Caco-2 (cell line): ENCODE results near the gene PTPRN2. TPM values are rescaled to one million over a fixed set of nuclear protein-coding genes. Genes with fewer than 3 reads are reported as not detected.

Experiments
- BruUV-seq: library from RNA; stranded (reverse); fragments of 400-500 nt; replicated peaks from 2 replicates; lab custom pipeline; 2021; lab: Mats Ljungman, UMichigan
- CTCF ChIA-PET: fragments of 300-600 bp; sonication (Branson Sonifier 250); formaldehyde crosslinking; loops from one replicate; lab custom pipeline; 2022; ENCODE audit warnings: antibody characterized with exemption; lab: Charles Lee
- POLR2A ChIA-PET: fragments of 300-600 bp; sonication (Branson Sonifier 250); formaldehyde crosslinking; loops from one replicate; lab custom pipeline; 2022; ENCODE audit warnings: antibody characterized with exemption; lab: Charles Lee
- DNase-seq, 2 experiments: peaks; one replicate each; pipeline versions ENCODE4 v3.0.0 to v3.0.0-alpha.2; 2020 to 2022
- H3K27me3 ChIP-seq: replicated peaks from 2 replicates; pipeline ENCODE4 v1.6.0; 2011; ENCODE audit warnings: low read length; ENCODE audit not compliant: control insufficient read depth, insufficient read depth
- H3K36me3 ChIP-seq: 2 replicates; pipeline ENCODE4 v1.5.1; 2011; ENCODE audit warnings: low read length; ENCODE audit not compliant: control insufficient read depth, insufficient read depth
- H3K4me1 ChIP-seq: fragments of 250-450 bp; sonication (Bioruptor Pico); 2 replicates; pipeline ENCODE4 v1.5.1; 2020; ENCODE audit warnings: mild to moderate bottlenecking
- H3K4me3 ChIP-seq: 2 replicates; pipeline ENCODE4 v1.5.1; 2011; ENCODE audit warnings: low read depth, mild to moderate bottlenecking, control low read depth, low read length
- H3K9me3 ChIP-seq: fragments of 250-450 bp; sonication (Bioruptor Pico); 2 replicates; pipeline ENCODE4 v1.5.1; 2020; ENCODE audit warnings: mild to moderate bottlenecking, moderate library complexity
- H3K27ac Mint-ChIP-seq: one replicate; pipeline ENCODE4 v1.8.0; 2022; ENCODE audit warnings: mixed read lengths; ENCODE audit not compliant: unreplicated experiment
- H3K27me3 Mint-ChIP-seq: one replicate; pipeline ENCODE4 v1.8.0; 2022; ENCODE audit warnings: mixed read lengths; ENCODE audit not compliant: insufficient read depth, unreplicated experiment
- H3K36me3 Mint-ChIP-seq: one replicate; pipeline ENCODE4 v1.8.0; 2022; ENCODE audit warnings: mild to moderate bottlenecking, mixed read lengths; ENCODE audit not compliant: insufficient read depth, unreplicated experiment
- H3K4me1 Mint-ChIP-seq: one replicate; pipeline ENCODE4 v1.8.0; 2022; ENCODE audit warnings: low read depth, mixed read lengths; ENCODE audit not compliant: unreplicated experiment
- H3K4me3 Mint-ChIP-seq: one replicate; pipeline ENCODE4 v1.8.0; 2022; ENCODE audit warnings: mild to moderate bottlenecking, moderate library complexity, mixed read lengths; ENCODE audit not compliant: unreplicated experiment
- H3K9me3 Mint-ChIP-seq: one replicate; pipeline ENCODE4 v1.8.0; 2022; ENCODE audit warnings: mixed read lengths; ENCODE audit not compliant: unreplicated experiment
- CTCF ChIP-seq, 2 experiments: fragments of 200-600 bp in 1 of 2; IDR thresholded peaks; 1 replicate in 1 of 2; 2 replicates in 1 of 2; pipeline versions ENCODE4 v1.5.1 to v1.8.0; 2011 to 2022; ENCODE audit warnings: antibody characterized with exemption in 1 of 2, control low read depth in 1 of 2, inconsistent platforms in 1 of 2, low read depth in 1 of 2, low read length in 1 of 2, mild to moderate bottlenecking in 1 of 2, moderate library complexity in 1 of 2; ENCODE audit not compliant: insufficient read depth in 1 of 2, severe bottlenecking in 1 of 2, unreplicated experiment in 1 of 2
- intact Hi-C: fragments of 100-400 bp; cut with micrococcal nuclease; formaldehyde crosslinking; loops from one replicate; pipeline ENCODE4 v1.10.0; 2022; ENCODE audit not compliant: unreplicated experiment
- total RNA-seq: library from RNA; stranded (reverse); gene quantifications from 2 replicates; pipeline ENCODE4 v1.2.3, GENCODE V29; 2022

PTPRN2 gene
- total RNA-seq, 1 experiment from 2014 or later, result 1.4 TPM

- ChIA-PET CTCF (no interaction called here), POLR2A (no interaction called here)
- no TSS peak for BruUV-seq
- Mint-ChIP-seq H3K27me3 (no peaks in the 10 kb centered on the region), H3K36me3 (peaks cover 9% of the 10 kb centered on the region), H3K4me1 (no peaks in the 10 kb centered on the region), H3K9me3 (peaks cover 61% of the 10 kb centered on the region), H3K27ac (no peak overlapping the region), H3K4me3 (no peak overlapping the region)
- H3K4me3 ChIP-seq, result no peak overlapping the region
- no peak for DNase-seq
- H3K9me3 ChIP-seq, result peaks cover 15% of the 10 kb centered on the region
- intact Hi-C loops, result no loop called here
- H3K4me1 ChIP-seq, result no peaks in the 10 kb centered on the region
- H3K36me3 ChIP-seq, result no peaks in the 10 kb centered on the region
- no peak for TF ChIP-seq CTCF (IDR thresholded peaks at IDR 0.05; ENCODE audit: insufficient read depth in 1 of 2, low read depth in 1 of 2, low read length in 1 of 2, severe bottlenecking in 1 of 2, unreplicated experiment in 1 of 2)
- no peaks in the 10 kb centered on the region for H3K27me3 ChIP-seq
Observed at GRCh38 chr7:158116235-158116634, 471.4 kb downstream of the PTPRN2 start.

GRCh38 chr7:158114056-158114850 is 473.4 kb downstream of the PTPRN2 start:
- Histone ChIP-seq H3K4me1 (no peaks in the 10 kb centered on the region), H3K27me3 (no peaks in the 10 kb centered on the region), H3K36me3 (no peaks in the 10 kb centered on the region), H3K4me3 (no peak overlapping the region), H3K9me3 (peaks cover 18% of the 10 kb centered on the region)
- BruUV-seq, result no TSS peak
- ChIA-PET CTCF (no interaction called here), POLR2A (no interaction called here)
- DNase-seq, result no peak
- intact Hi-C loops, result no loop called here
- Mint-ChIP-seq H3K9me3 (peaks cover 62% of the 10 kb centered on the region), H3K4me3 (no peak overlapping the region), H3K27ac (no peak overlapping the region), H3K27me3 (no peaks in the 10 kb centered on the region), H3K4me1 (no peaks in the 10 kb centered on the region), H3K36me3 (peaks cover 9% of the 10 kb centered on the region)
- no peak for TF ChIP-seq CTCF (IDR thresholded peaks at IDR 0.05; ENCODE audit: insufficient read depth in 1 of 2, low read depth in 1 of 2, low read length in 1 of 2, severe bottlenecking in 1 of 2, unreplicated experiment in 1 of 2)

GRCh38 chr7:158113321-158114025 is 474.1 kb downstream of the PTPRN2 start:
- H3K36me3 ChIP-seq, result no peaks in the 10 kb centered on the region
- no peak for TF ChIP-seq CTCF (IDR thresholded peaks at IDR 0.05; ENCODE audit: insufficient read depth in 1 of 2, low read depth in 1 of 2, low read length in 1 of 2, severe bottlenecking in 1 of 2, unreplicated experiment in 1 of 2)
- Mint-ChIP-seq H3K4me3 (no peak overlapping the region), H3K9me3 (peaks cover 61% of the 10 kb centered on the region), H3K27me3 (no peaks in the 10 kb centered on the region), H3K36me3 (peaks cover 9% of the 10 kb centered on the region), H3K27ac (no peak overlapping the region), H3K4me1 (no peaks in the 10 kb centered on the region)
- DNase-seq, result no peak
- intact Hi-C loops, result no loop called here
- H3K27me3 ChIP-seq, result no peaks in the 10 kb centered on the region
- no peak overlapping the region for H3K4me3 ChIP-seq
- POLR2A ChIA-PET, result no interaction called here
- CTCF ChIA-PET, result no interaction called here
- BruUV-seq, result no TSS peak
- H3K4me1 ChIP-seq, result no peaks in the 10 kb centered on the region
- peaks cover 18% of the 10 kb centered on the region for H3K9me3 ChIP-seq
